GM20000 (cell line): ENCODE measurements around the gene C2orf69.

Experiments
- DNase-seq: peaks from one replicate; pipeline ENCODE4 v3.0.0; 2012; ENCODE audit warnings: low spot score
- TF ChIP-seq, protein P1 (sequence below): IDR thresholded peaks from 2 replicates; pipeline ENCODE4 v1.5.1; 2012; ENCODE audit warnings: mild to moderate bottlenecking, control low read depth; ENCODE audit errors: extremely low read depth, missing control alignments

The C2orf69 gene

DNA sequence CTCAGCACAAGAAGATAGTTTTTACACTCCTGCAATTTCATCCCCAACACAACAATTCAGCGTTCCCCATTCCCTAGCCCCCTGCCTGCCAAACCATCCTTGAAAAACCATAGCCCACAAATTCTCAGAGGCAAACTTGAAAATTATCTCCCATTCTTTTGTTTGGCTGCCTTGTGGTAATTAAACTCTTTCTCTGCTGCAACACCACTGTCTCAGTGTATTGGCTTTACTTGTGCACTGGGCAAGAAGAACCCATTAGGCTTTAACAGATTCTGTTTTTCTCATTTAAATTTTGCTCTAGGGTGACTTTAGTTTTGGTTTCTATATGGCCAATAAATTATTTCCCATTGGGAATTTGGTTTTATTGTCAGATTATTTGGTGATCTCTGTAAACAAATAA is 36.9 kb upstream of the C2orf69 start:
- no peak for DNase-seq
- TF ChIP-seq, protein P1, sequence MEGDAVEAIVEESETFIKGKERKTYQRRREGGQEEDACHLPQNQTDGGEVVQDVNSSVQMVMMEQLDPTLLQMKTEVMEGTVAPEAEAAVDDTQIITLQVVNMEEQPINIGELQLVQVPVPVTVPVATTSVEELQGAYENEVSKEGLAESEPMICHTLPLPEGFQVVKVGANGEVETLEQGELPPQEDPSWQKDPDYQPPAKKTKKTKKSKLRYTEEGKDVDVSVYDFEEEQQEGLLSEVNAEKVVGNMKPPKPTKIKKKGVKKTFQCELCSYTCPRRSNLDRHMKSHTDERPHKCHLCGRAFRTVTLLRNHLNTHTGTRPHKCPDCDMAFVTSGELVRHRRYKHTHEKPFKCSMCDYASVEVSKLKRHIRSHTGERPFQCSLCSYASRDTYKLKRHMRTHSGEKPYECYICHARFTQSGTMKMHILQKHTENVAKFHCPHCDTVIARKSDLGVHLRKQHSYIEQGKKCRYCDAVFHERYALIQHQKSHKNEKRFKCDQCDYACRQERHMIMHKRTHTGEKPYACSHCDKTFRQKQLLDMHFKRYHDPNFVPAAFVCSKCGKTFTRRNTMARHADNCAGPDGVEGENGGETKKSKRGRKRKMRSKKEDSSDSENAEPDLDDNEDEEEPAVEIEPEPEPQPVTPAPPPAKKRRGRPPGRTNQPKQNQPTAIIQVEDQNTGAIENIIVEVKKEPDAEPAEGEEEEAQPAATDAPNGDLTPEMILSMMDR: no peak

DNA sequence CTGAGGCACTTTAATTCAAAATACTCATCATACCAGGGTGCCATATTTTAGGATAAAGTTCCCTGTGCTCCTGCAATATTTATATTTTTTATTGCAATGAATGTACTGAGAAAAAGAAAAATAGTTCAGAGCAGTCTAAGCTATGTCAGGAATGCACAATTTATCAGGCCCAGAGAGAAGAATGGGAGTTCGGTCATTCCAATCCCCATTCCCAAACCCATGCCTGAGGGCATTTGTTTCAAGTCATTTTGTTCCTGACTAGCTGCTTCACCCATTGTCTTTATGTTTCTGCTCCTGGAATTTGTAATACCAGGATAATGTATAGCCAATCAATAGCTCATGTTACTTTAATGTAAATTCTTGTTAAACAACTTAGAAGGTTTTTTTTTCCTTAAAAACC is 35.7 kb upstream of the C2orf69 start:
- TF ChIP-seq, protein P1: no peak
- DNase-seq: no peak

- TF ChIP-seq, protein P1: no peak
- no peak for DNase-seq
These were observed 28.4 kb upstream of the C2orf69 start for GRCh38 chr2:199882667-199883066.

- TF ChIP-seq, protein P1: no peak
These were observed 27.4 kb upstream of the C2orf69 start for GRCh38 chr2:199883474-199884212.

GRCh38 chr2:199895406-199895805 is 15.7 kb upstream of the C2orf69 start:
- TF ChIP-seq, protein P1: no peak
- DNase-seq: no peak

More at GRCh38 chr2:199883474-199884212, 27.4 kb upstream of the C2orf69 start:
- no peak for DNase-seq

- TF ChIP-seq, protein P1: no peak
- no peak for DNase-seq
These were observed 14.5 kb upstream of the C2orf69 start for GRCh38 chr2:199896617-199897016.

DNA sequence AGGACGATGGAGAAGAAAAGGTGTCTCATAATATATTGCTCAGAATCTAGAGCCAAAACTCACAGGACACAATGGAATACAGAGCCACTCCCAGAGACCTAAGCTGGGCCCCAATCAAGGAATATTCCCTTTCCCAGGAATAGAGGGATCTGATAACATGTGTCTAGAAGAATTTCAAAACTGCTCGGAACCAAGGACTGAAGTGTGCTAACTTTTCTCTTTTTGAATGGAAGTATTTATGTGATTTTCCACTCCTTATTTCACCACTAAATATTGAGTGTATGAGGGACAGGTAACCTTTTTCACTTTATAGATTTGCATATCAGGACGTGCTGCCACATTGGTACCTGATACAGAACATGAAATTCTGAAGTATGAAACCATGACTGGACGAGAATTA is 9.2 kb upstream of the C2orf69 start:
- no peak for DNase-seq
- TF ChIP-seq, protein P1: no peak
